Colonic mucosa (tissue), 4 donors: ENCODE results near the gene MYPOP. TPM values are rescaled to one million over a fixed set of nuclear protein-coding genes. Genes with fewer than 3 reads are reported as not detected.

Experiments used
- DNase-seq: peaks from one replicate; pipeline ENCODE4 v3.0.0-alpha.2; 2020
- H3K27ac ChIP-seq: fragments of 200-600 bp; one replicate; pipeline ENCODE4 v1.8.0; 2021
- H3K27me3 ChIP-seq: fragments of 200-600 bp; one replicate; pipeline ENCODE4 v1.8.0; 2021
- H3K36me3 ChIP-seq: fragments of 200-600 bp; one replicate; pipeline ENCODE4 v1.8.0; 2021
- H3K4me1 ChIP-seq: fragments of 200-600 bp; one replicate; pipeline ENCODE4 v1.8.0; 2021; ENCODE audit warnings: mild to moderate bottlenecking
- H3K4me3 ChIP-seq: fragments of 200-600 bp; one replicate; pipeline ENCODE4 v1.8.0; 2021
- H3K9ac ChIP-seq, 2 donors: one replicate each; pipeline ENCODE4 v1.7.0; 2013; ENCODE audit warnings: control low read depth in 2 of 2, low read depth in 2 of 2, low read length in 2 of 2
- H3K9me3 ChIP-seq: fragments of 200-600 bp; one replicate; pipeline ENCODE4 v1.8.0; 2021
- CTCF ChIP-seq: fragments of 200-600 bp; IDR thresholded peaks from one replicate; pipeline ENCODE4 v1.8.0; 2022; ENCODE audit warnings: antibody characterized with exemption, mild to moderate bottlenecking
- intact Hi-C: fragments of 100-400 bp; cut with DNase I; formaldehyde crosslinking; loops from one replicate; pipeline ENCODE4 v1.14.1; 2022
- total RNA-seq, 2 donors: library from RNA; stranded (reverse); fragmentation: NEBNext Ultra II Directional in 1 of 2; extraction: Animal tissue kit (Norgen Biotek cat#: 25700) in 1 of 2; gene quantifications; one replicate each; pipeline ENCODE4 v1.2.1, GENCODE V29; 2021
- donor health status: healthy.
- donor health status: DM: no; HTN: no; CAD: no.
- donor health status: DM: no; HTN: no; CAD: no.

Gene MYPOP
- total RNA-seq, 2 donors from 2014 or later, result 8.9 to 9.0 TPM

GRCh38 chr19:45935267-45935666 is 32.9 kb upstream of the MYPOP start:
- intact Hi-C loops, result no loop called here
- H3K27me3 ChIP-seq, result peaks cover 4% of the 10 kb centered on the region

GRCh38 chr19:45934551-45935230 is 32.3 kb upstream of the MYPOP start:
- H3K4me3 ChIP-seq, result no peak overlapping the region
- H3K9me3 ChIP-seq, result no peaks in the 10 kb centered on the region
- no peak overlapping the region for H3K27ac ChIP-seq
- H3K4me1 ChIP-seq, result no peaks in the 10 kb centered on the region
- TF ChIP-seq CTCF, result no peak
- DNase-seq, result no peak
- H3K36me3 ChIP-seq, result no peaks in the 10 kb centered on the region
- H3K9ac ChIP-seq, result no peak overlapping the region
- peaks cover 3% of the 10 kb centered on the region for H3K27me3 ChIP-seq
- intact Hi-C loops, result no loop called here

More at GRCh38 chr19:45935267-45935666, 32.9 kb upstream of the MYPOP start:
- Histone ChIP-seq H3K4me1 (no peaks in the 10 kb centered on the region), H3K9ac (no peak overlapping the region), H3K4me3 (no peak overlapping the region), H3K27ac (no peak overlapping the region), H3K36me3 (no peaks in the 10 kb centered on the region), H3K9me3 (no peaks in the 10 kb centered on the region)
- TF ChIP-seq CTCF, result no peak
- DNase-seq, result no peak

- no peak overlapping the region for H3K9ac ChIP-seq
- DNase-seq, result no peak
- no peak overlapping the region for H3K27ac ChIP-seq
- intact Hi-C loops, result no loop called here
- no peak for TF ChIP-seq CTCF
- no peaks in the 10 kb centered on the region for H3K36me3 ChIP-seq
- H3K9me3 ChIP-seq, result no peaks in the 10 kb centered on the region
- no peaks in the 10 kb centered on the region for H3K4me1 ChIP-seq
- no peaks in the 10 kb centered on the region for H3K27me3 ChIP-seq
- H3K4me3 ChIP-seq, result no peak overlapping the region
Observed at GRCh38 chr19:45933759-45934158, 31.3 kb upstream of the MYPOP start.

GRCh38 chr19:45931055-45931454 is 28.6 kb upstream of the MYPOP start:
- H3K9ac ChIP-seq, result no peak overlapping the region
- H3K27ac ChIP-seq, result no peak overlapping the region
- TF ChIP-seq CTCF, result no peak
- intact Hi-C loops, result no loop called here
- H3K36me3 ChIP-seq, result no peaks in the 10 kb centered on the region
- DNase-seq, result no peak
- H3K9me3 ChIP-seq, result no peaks in the 10 kb centered on the region
- no peak overlapping the region for H3K4me3 ChIP-seq
- H3K4me1 ChIP-seq, result no peaks in the 10 kb centered on the region
- H3K27me3 ChIP-seq, result no peaks in the 10 kb centered on the region

- no peak for DNase-seq
- H3K9me3 ChIP-seq, result no peaks in the 10 kb centered on the region
- no peaks in the 10 kb centered on the region for H3K36me3 ChIP-seq
- no peaks in the 10 kb centered on the region for H3K27me3 ChIP-seq
- H3K9ac ChIP-seq, result no peak overlapping the region
- H3K27ac ChIP-seq, result no peak overlapping the region
- H3K4me3 ChIP-seq, result no peak overlapping the region
- TF ChIP-seq CTCF, result no peak
- H3K4me1 ChIP-seq, result no peaks in the 10 kb centered on the region
- intact Hi-C loops, result no loop called here
Observed at GRCh38 chr19:45929247-45929646, 26.8 kb upstream of the MYPOP start.
